Gastrocnemius medialis (tissue), 4 donors: Measurements from ENCODE around the gene DNAJB13. TPM values are rescaled to one million over a fixed set of nuclear protein-coding genes. Genes with fewer than 3 reads are reported as not detected.

ENCODE experiments used
- ATAC-seq, 2 donors: fragments of 150-250 bp; one replicate each; pipeline ENCODE4 v1.9.1; 2016
- DNase-seq, 2 donors: peaks; one replicate each; pipeline ENCODE4 v3.0.0-alpha.2; 2019
- H3K27ac ChIP-seq, 4 donors: fragments of 200-600 bp; sonication (generic); 1 replicate in 1 of 4; 2 replicates in 3 of 4; pipeline ENCODE4 v1.5.1; 2016 to 2018; ENCODE audit warnings: mild to moderate bottlenecking in 2 of 4, moderate library complexity in 1 of 4
- H3K27me3 ChIP-seq, 3 donors: fragments of 200-600 bp; sonication (generic) in 2 of 3; 1 replicate in 1 of 3; 2 replicates in 2 of 3; pipeline versions ENCODE4 v1.5.1 to v1.6.0; 2016 to 2019; ENCODE audit warnings: mild to moderate bottlenecking in 1 of 3, moderate library complexity in 1 of 3
- H3K36me3 ChIP-seq, 2 donors: fragments of 200-600 bp; sonication (generic) in 1 of 2; one replicate each; pipeline ENCODE4 v1.5.1; 2017 to 2018
- H3K4me1 ChIP-seq, 2 donors: fragments of 200-600 bp; sonication (generic) in 1 of 2; one replicate each; pipeline ENCODE4 v1.5.1; 2016 to 2017; ENCODE audit warnings: mild to moderate bottlenecking in 2 of 2
- H3K4me3 ChIP-seq, 4 donors: fragments of 200-600 bp; sonication (generic) in 3 of 4; 1 replicate in 1 of 4; 2 replicates in 3 of 4; pipeline ENCODE4 v1.5.1; 2016 to 2019; ENCODE audit warnings: mild to moderate bottlenecking in 2 of 4
- H3K9me3 ChIP-seq, 3 donors: fragments of 200-600 bp; sonication (generic) in 2 of 3; 1 replicate in 1 of 3; 2 replicates in 2 of 3; pipeline ENCODE4 v1.5.1; 2016 to 2019
- CTCF ChIP-seq, 5 experiments: fragments of 450-650 bp in 3 of 5; fragments of 200-600 bp in 2 of 5; sonication (generic) in 2 of 5; IDR thresholded peaks in 4 of 5; conservative IDR thresholded peaks in 1 of 5; 1 replicate in 4 of 5; 2 replicates in 1 of 5; pipeline ENCODE4 v1.5.1; 2016 to 2019; ENCODE audit warnings: antibody characterized with exemption in 5 of 5, mild to moderate bottlenecking in 3 of 5, moderate library complexity in 3 of 5
- POLR2A ChIP-seq, 2 donors: fragments of 450-650 bp; IDR thresholded peaks; one replicate each; pipeline ENCODE4 v1.6.1; 2017; ENCODE audit warnings: antibody characterized with exemption in 2 of 2, mild to moderate bottlenecking in 2 of 2, moderate library complexity in 2 of 2
- in situ Hi-C, 4 donors: fragments of 200-750 bp; cut with MboI; loops; one replicate each; pipeline versions ENCODE4 v1.15.0 to v1.8.0; 2017; ENCODE audit warnings: low sequenced_read_pairs in 4 of 4
- intact Hi-C: fragments of 100-400 bp; cut with DNase I; formaldehyde crosslinking; loops from one replicate; pipeline ENCODE4 v1.15.1; 2023; ENCODE audit warnings: low total_unique reads
- total RNA-seq, 4 donors: library from RNA; depleted of rRNA; stranded (reverse); fragments of >200 nt; gene quantifications; one replicate each; pipeline versions ENCODE4 v1.1.0 to v1.2.3, GENCODE V29; 2016

The DNAJB13 gene, protein sequence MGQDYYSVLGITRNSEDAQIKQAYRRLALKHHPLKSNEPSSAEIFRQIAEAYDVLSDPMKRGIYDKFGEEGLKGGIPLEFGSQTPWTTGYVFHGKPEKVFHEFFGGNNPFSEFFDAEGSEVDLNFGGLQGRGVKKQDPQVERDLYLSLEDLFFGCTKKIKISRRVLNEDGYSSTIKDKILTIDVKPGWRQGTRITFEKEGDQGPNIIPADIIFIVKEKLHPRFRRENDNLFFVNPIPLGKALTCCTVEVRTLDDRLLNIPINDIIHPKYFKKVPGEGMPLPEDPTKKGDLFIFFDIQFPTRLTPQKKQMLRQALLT
- not detected for total RNA-seq

DNA sequence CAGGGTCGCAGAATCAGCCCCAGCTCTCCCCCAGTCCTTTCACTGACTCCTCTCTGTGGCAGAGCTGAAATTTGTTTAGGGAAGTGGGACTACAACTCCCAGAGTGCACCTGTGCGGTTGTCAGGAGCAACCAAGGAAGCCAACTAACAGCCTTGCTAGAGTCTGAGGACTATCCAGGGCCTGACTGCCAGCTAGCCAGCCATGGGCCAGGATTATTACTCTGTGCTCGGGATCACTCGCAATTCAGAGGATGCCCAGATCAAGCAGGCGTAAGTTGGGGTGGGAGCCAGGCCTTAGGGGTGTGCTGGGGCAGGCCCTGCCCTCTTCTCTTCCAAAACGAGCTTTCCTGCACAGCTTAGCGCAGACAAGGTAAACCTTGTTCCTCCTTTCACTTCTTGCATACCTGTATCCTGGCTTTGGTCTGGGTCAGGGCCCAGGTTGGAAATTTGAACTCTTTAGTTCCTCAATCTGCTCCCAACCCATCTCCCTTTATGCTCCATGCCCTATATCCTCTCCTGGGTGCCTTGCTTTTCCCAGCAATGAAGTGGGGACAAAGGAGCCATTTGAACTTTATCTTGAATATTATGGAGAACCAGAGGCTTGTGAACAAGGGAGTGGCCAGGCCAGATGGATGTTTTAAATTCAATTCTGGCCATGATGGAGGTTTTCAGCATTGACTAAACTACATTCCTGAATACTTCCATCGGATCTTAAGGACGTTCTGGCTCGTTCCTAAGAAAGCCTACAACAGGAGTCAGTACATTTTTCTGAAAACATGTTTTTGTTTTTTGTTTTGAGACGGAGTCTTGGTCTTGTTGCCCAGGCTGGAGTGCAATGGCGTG lies at the start of gene DNAJB13:
Gene DNAJB13 (plus strand): TSS at position 158 of the 842 bp plus-strand sequence. CDS start 44 bp downstream, at position 202.
- Histone ChIP-seq H3K4me1 (no peaks in the 10 kb centered on the region), H3K36me3 (no peaks in the 10 kb centered on the region), H3K27ac (no peak within 1 kb of the TSS), H3K27me3 (no peaks in the 10 kb centered on the region), H3K4me3 (no peak within 1 kb of the TSS), H3K9me3 (no peaks in the 10 kb centered on the region)
- intact Hi-C loops: loop anchor here (10.0 kb wide), 1 partner anchor 524 kb away; no protein-coding TSS in a partner anchor
- no peak for TF ChIP-seq CTCF (IDR thresholded peaks at IDR 0.05 in 4 of 5, conservative IDR thresholded peaks at IDR 0.05 in 1 of 5)
- no peak for TF ChIP-seq POLR2A (IDR thresholded peaks at IDR 0.05)
- peak in 1 of 2 donors; percentile 55 for ATAC-seq
- DNase-seq: no peak
- in situ Hi-C loops: no loop called here

GRCh38 chr11:73902303-73902702 lies 48.5 kb upstream of the DNAJB13 start:
- TF ChIP-seq POLR2A (IDR thresholded peaks at IDR 0.05): no peak
- TF ChIP-seq CTCF (IDR thresholded peaks at IDR 0.05 in 4 of 5, conservative IDR thresholded peaks at IDR 0.05 in 1 of 5): no peak

GRCh38 chr11:73907191-73907590 lies 43.6 kb upstream of the DNAJB13 start:
- H3K4me3 ChIP-seq: no peak overlapping the region
- TF ChIP-seq CTCF (IDR thresholded peaks at IDR 0.05 in 4 of 5, conservative IDR thresholded peaks at IDR 0.05 in 1 of 5) (no peak), POLR2A (IDR thresholded peaks at IDR 0.05) (no peak)
- peak in 1 of 2 donors; percentile 44 for DNase-seq
- intact Hi-C loops: no loop called here
- peaks cover 0 to 32% of the 10 kb centered on the region in 2 donors for H3K36me3 ChIP-seq
- H3K4me1 ChIP-seq: no peaks in the 10 kb centered on the region
- in situ Hi-C loops: no loop called here
- H3K27ac ChIP-seq: no peak overlapping the region
- ATAC-seq: peak; percentile 62 to 84
- H3K9me3 ChIP-seq: no peaks in the 10 kb centered on the region
- H3K27me3 ChIP-seq: no peaks in the 10 kb centered on the region

More at GRCh38 chr11:73902303-73902702, 48.5 kb upstream of the DNAJB13 start:
- in situ Hi-C loops: no loop called here
- Histone ChIP-seq H3K4me3 (no peak overlapping the region), H3K27me3 (no peaks in the 10 kb centered on the region), H3K4me1 (no peaks in the 10 kb centered on the region), H3K9me3 (no peaks in the 10 kb centered on the region), H3K27ac (no peak overlapping the region), H3K36me3 (peaks cover 0 to 15% of the 10 kb centered on the region in 2 donors)
- ATAC-seq (no peak), DNase-seq (no peak)
- intact Hi-C loops: no loop called here

- no peaks in the 10 kb centered on the region for H3K4me1 ChIP-seq
- intact Hi-C loops: no loop called here
- DNase-seq (no peak), ATAC-seq (no peak)
- H3K4me3 ChIP-seq: no peak overlapping the region
- H3K27me3 ChIP-seq: no peaks in the 10 kb centered on the region
- TF ChIP-seq CTCF (IDR thresholded peaks at IDR 0.05 in 4 of 5, conservative IDR thresholded peaks at IDR 0.05 in 1 of 5) (no peak), POLR2A (IDR thresholded peaks at IDR 0.05) (no peak)
- H3K9me3 ChIP-seq: no peaks in the 10 kb centered on the region
- peaks cover 0 to 49% of the 10 kb centered on the region in 2 donors for H3K36me3 ChIP-seq
- in situ Hi-C loops: no loop called here
- no peak overlapping the region for H3K27ac ChIP-seq
Measured at GRCh38 chr11:73912026-73912425, 38.8 kb upstream of the DNAJB13 start.
